Ectodermal cell (in vitro differentiated cells): Measurements from ENCODE around the gene IQSEC1.

Experiments
- H3K27ac ChIP-seq: 2 replicates; pipeline ENCODE4 v1.7.0; 2013; ENCODE audit warnings: mild to moderate bottlenecking, low read depth, low read length; ENCODE audit not compliant: insufficient read depth, poor library complexity, severe bottlenecking
- H3K27me3 ChIP-seq: 2 replicates; pipeline ENCODE4 v1.7.0; 2013; ENCODE audit warnings: mild to moderate bottlenecking, low read length; ENCODE audit not compliant: insufficient read depth, control insufficient read depth, poor library complexity, severe bottlenecking
- H3K36me3 ChIP-seq: one replicate; pipeline ENCODE4 v1.7.0; 2013; ENCODE audit warnings: low read length; ENCODE audit not compliant: control insufficient read depth, insufficient read depth
- H3K4me1 ChIP-seq: one replicate; pipeline ENCODE4 v1.7.0; 2013; ENCODE audit warnings: low read length; ENCODE audit not compliant: control insufficient read depth, insufficient read depth
- H3K4me3 ChIP-seq: 2 replicates; pipeline ENCODE4 v1.7.0; 2013; ENCODE audit warnings: low read depth, low read length, control low read depth; ENCODE audit not compliant: insufficient read depth
- H3K9me3 ChIP-seq: 2 replicates; pipeline ENCODE4 v1.7.0; 2013; ENCODE audit warnings: mild to moderate bottlenecking, low read length, moderate library complexity; ENCODE audit not compliant: control insufficient read depth
- WGBS, 2 experiments: methylation state at CpG; one replicate each; pipeline ENCODE4 v1.1.7; 2013; ENCODE audit warnings: missing lambda C conversion rate in 2 of 2; 5-methylcytosine and 5-hydroxymethylcytosine counted together

IQSEC1 gene

GRCh38 chr3:12952343-12953200 is 120.7 kb downstream of the IQSEC1 start:
- no peak overlapping the region for H3K27ac ChIP-seq
- no peaks in the 10 kb centered on the region for H3K36me3 ChIP-seq
- 90 to 92% methylated on average over 14 of the region's 14 CpGs for WGBS, 2 experiments
- no peak overlapping the region for H3K4me3 ChIP-seq
- H3K27me3 ChIP-seq: no peaks in the 10 kb centered on the region
- H3K4me1 ChIP-seq: peaks cover 14% of the 10 kb centered on the region
- no peaks in the 10 kb centered on the region for H3K9me3 ChIP-seq

GRCh38 chr3:12948891-12949711 is 124.1 kb downstream of the IQSEC1 start:
- H3K27me3 ChIP-seq: no peaks in the 10 kb centered on the region
- no peak overlapping the region for H3K27ac ChIP-seq
- H3K9me3 ChIP-seq: no peaks in the 10 kb centered on the region
- WGBS, 2 experiments: 93 to 95% methylated on average over 10 of the region's 10 CpGs
- no peak overlapping the region for H3K4me3 ChIP-seq
- peaks cover 23% of the 10 kb centered on the region for H3K4me1 ChIP-seq
- no peaks in the 10 kb centered on the region for H3K36me3 ChIP-seq

DNA sequence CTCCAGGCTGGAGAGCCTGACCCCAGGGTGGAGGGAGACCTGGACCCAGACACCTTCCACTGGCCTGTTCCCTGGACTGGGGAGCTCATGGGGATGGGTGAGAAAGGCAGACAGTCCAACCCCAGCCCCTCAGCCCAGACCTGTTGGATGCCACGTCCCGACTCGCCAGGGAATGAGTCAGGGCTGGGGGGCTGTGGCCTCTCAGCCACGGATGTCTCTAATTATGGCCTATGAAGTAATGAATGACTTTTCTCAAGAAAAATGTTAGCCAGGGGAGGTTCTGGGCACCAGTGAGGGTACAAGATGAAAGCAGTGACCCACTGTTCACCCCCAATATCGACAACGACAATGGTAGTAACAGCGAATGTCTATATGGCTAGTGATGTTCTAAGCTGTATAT is 124.9 kb downstream of the IQSEC1 start:
- H3K4me1 ChIP-seq: peaks cover 26% of the 10 kb centered on the region
- H3K27ac ChIP-seq: no peak overlapping the region
- no peaks in the 10 kb centered on the region for H3K36me3 ChIP-seq
- no peaks in the 10 kb centered on the region for H3K9me3 ChIP-seq
- no peak overlapping the region for H3K4me3 ChIP-seq
- H3K27me3 ChIP-seq: no peaks in the 10 kb centered on the region
- 96 to 97% methylated on average over 7 of the region's 7 CpGs for WGBS, 2 experiments

- H3K27ac ChIP-seq: no peak overlapping the region
- no peaks in the 10 kb centered on the region for H3K36me3 ChIP-seq
- 89 to 92% methylated on average over 7 of the region's 7 CpGs for WGBS, 2 experiments
- peaks cover 25% of the 10 kb centered on the region for H3K4me1 ChIP-seq
- H3K9me3 ChIP-seq: no peaks in the 10 kb centered on the region
- H3K4me3 ChIP-seq: no peak overlapping the region
- H3K27me3 ChIP-seq: no peaks in the 10 kb centered on the region
Measured at GRCh38 chr3:12947504-12948369, 125.5 kb downstream of the IQSEC1 start.

DNA sequence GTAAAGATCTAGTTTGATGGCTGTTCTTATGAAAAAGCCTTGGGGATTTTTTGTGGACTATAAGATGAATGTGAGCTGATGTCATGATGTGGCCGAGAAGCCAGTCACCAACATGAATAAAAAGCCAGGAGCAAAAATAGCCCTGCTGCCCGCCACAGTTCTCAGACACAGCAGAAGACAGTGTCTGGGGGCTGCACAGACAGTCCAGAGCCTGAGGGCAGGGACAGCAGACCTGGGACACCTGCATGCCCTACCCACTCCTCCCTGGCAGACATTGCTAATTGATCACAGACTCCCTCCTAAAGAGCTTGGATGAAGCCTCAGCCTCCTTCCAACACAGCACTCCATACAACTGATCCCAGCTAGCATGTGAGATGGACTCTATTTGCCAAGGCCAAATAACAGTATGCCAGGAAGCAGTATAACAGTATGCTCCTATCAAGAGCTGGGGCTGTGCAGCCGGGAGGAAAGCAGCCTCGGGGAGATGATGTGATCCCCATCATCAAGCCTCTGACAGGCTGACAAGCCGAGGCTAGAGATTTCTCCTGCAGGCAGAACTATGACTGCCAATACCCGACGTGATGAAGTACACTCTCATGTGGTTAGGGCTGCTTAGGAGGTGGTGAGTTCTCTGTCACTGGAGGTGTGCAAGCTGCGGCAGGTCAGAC is 126.4 kb downstream of the IQSEC1 start:
- Histone ChIP-seq H3K27me3 (no peaks in the 10 kb centered on the region), H3K36me3 (no peaks in the 10 kb centered on the region), H3K9me3 (no peaks in the 10 kb centered on the region), H3K27ac (no peak overlapping the region), H3K4me1 (peaks cover 23% of the 10 kb centered on the region), H3K4me3 (no peak overlapping the region)
- WGBS, 2 experiments: 93 to 95% methylated on average over 8 of the region's 8 CpGs

DNA sequence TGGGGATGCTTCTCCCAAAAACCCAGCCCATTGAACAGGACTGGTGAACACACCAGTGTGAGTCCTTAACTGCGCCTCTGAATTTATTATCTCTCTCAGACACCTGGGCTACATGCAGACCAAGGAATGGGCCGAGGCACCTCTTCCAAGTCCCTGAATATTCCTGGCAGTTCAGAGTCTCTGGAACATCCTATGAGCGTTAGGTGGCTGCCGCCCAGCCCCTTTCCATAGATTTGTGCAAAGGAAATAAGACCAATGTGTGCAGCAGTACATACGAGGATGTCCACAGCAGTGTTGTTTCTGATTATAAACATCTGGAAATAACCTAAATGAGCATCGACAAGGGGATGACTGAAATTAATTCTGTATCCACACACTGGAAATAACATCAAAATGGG is 127.0 kb downstream of the IQSEC1 start:
- Histone ChIP-seq H3K27me3 (no peaks in the 10 kb centered on the region), H3K9me3 (no peaks in the 10 kb centered on the region), H3K4me3 (no peak overlapping the region), H3K27ac (no peak overlapping the region), H3K4me1 (peaks cover 23% of the 10 kb centered on the region), H3K36me3 (no peaks in the 10 kb centered on the region)
- 94 to 95% methylated on average over 6 of the region's 6 CpGs for whole genome bisulfite sequencing, 2 experiments

DNA sequence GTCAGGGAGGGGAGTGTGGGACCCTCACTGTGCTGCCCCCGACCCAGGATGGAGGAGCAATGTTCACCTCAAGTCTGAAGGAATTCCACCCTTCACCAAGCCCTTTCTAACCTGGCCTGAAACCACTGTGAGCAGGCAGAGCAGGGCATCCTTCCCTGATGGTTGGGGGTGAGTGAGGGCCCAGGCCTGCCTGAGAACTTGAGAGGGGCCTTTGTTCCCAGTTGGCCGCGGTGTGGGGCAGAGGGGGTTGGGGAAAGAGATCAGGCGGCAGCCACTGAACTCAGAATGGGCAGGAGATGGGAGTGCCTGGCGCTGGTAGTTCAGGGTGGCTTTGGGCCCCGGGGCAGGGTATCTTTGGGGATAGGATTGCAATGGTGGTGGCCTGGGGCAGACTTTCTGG is 128.4 kb downstream of the IQSEC1 start:
- no peaks in the 10 kb centered on the region for H3K27me3 ChIP-seq
- peaks cover 23% of the 10 kb centered on the region for H3K4me1 ChIP-seq
- H3K36me3 ChIP-seq: no peaks in the 10 kb centered on the region
- WGBS, 2 experiments: 56 to 63% methylated on average over 6 of the region's 6 CpGs
- H3K9me3 ChIP-seq: no peaks in the 10 kb centered on the region
- H3K27ac ChIP-seq: peak overlapping the region; percentile 56
- H3K4me3 ChIP-seq: no peak overlapping the region

- peaks cover 23% of the 10 kb centered on the region for H3K4me1 ChIP-seq
- no peak overlapping the region for H3K4me3 ChIP-seq
- H3K27ac ChIP-seq: peak overlapping the region; percentile 56
- no peaks in the 10 kb centered on the region for H3K36me3 ChIP-seq
- no peaks in the 10 kb centered on the region for H3K9me3 ChIP-seq
- 66 to 71% methylated on average over 15 of the region's 15 CpGs for WGBS, 2 experiments
- no peaks in the 10 kb centered on the region for H3K27me3 ChIP-seq
Measured at GRCh38 chr3:12944413-12944812, 128.8 kb downstream of the IQSEC1 start.

- H3K36me3 ChIP-seq: no peaks in the 10 kb centered on the region
- H3K27me3 ChIP-seq: no peaks in the 10 kb centered on the region
- 90 to 92% methylated on average over 22 of the region's 22 CpGs for WGBS, 2 experiments
- H3K4me3 ChIP-seq: no peak overlapping the region
- H3K9me3 ChIP-seq: no peaks in the 10 kb centered on the region
- no peak overlapping the region for H3K27ac ChIP-seq
- H3K4me1 ChIP-seq: peaks cover 23% of the 10 kb centered on the region
Measured at GRCh38 chr3:12943124-12944021, 129.9 kb downstream of the IQSEC1 start.
